Stimulated activated CD8-positive, alpha-beta memory T cell treated with anti-CD3 and anti-CD28 coated beads, Interleukin-7, amount 100 ng/mL, for 24 hours (primary cell): Measurements from ENCODE around the gene SDC3.

ENCODE experiments used
- DNase-seq: peaks from one replicate; pipeline ENCODE4 v3.0.0-alpha.2; 2020; ENCODE audit warnings: low read depth

Gene SDC3

DNA sequence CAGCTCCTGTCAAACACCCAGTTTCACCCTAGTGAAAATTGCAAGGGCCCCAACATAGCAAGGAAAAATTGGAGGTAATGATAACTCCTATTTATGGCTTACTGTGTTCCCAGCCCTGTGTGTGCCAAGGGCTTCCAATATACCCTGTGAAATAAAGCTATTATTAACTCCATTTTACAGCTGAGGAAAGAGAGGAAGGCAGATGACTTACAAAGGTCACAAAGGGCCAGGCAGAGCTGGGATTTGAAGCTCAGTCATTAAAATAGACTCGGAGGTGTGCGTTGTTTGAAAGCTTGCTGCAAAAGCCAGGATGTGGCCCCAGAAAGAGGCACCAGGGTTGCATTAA is 20.2 kb upstream of the SDC3 start:
- DNase-seq: no peak

- no peak for DNase-seq
Measured at GRCh38 chr1:30928171-30928570, 19.6 kb upstream of the SDC3 start.

DNA sequence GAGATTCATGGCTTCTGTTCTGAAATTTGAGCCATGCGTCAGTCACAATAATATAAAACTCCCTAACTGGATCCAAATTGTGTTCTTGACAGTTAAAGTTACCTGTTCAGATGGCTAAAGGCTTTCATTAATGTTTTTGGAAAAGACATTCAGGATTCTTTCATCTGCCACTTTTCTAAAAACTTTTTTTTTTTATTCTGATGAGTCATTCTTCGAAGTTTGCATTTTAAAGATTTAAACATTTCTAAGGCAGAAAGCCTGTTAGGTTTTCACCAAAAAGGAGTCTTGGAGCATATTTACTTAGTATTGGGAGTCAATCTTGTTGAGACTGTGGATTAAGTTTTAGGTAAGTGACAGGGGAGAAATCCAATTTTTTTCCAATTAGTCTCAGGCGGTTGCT is 18.9 kb upstream of the SDC3 start:
- DNase-seq: no peak

DNA sequence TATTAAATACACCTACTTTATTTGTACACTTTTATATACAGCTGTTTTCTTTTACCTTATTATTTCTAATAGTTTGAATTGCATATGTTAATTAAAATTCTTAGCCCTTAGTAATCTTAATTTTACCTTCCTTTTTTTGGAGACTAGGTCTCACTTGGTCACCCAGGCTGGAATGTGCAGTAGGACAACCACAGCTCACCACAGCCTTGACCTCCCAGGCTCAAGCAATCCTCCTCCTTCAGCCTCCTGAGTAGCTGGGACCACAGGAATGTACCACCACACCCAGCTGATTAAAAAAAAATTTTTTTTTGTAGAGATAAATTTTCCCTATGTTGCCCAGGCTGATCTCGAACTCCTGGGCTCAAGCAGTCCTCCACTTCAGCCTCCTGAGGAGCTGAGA is 15.0 kb upstream of the SDC3 start:
- DNase-seq: no peak

DNA sequence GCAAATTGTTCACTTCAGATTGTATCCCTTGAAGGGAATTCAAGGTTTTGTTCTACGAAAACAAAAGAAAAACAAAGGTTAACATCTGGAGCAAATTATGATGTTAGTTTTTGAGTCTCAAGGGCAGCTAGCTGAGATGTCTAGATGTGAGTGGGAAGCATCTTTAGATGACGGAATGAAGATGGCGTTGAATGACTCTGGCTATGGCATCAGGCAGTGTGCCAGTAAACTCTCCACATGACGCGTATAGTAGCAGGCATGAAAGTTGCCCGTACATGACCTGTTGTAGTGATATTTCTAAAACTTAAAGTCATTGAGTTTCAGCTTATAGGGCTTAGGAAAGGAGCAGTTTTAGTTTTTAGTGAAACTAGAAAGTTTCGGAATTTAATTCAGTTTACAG is 12.3 kb upstream of the SDC3 start:
- DNase-seq: no peak

GRCh38 chr1:30919025-30919881 is 10.7 kb upstream of the SDC3 start:
- no peak for DNase-seq

DNA sequence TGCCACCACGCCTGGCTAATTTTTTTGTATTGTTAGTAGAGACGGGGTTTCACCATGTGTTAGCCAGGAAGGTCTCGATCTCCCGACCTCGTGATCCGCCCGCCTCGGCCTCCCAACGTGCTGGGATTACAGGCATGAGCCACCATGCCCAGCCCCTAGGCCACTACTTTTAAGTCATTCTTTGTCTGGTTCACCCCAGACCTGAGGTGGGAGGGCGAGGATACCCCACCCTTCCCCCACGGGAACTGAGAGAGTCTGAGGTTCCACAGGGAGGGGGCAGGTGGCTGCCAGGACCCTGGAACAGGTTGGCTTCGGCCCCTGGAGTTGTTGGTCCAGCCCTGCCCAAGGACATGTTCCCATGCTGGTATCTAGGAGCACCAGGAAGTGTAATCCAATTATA is 7.7 kb upstream of the SDC3 start:
- DNase-seq: no peak

GRCh38 chr1:30915491-30916230 is 7.1 kb upstream of the SDC3 start:
- DNase-seq: no peak

DNA sequence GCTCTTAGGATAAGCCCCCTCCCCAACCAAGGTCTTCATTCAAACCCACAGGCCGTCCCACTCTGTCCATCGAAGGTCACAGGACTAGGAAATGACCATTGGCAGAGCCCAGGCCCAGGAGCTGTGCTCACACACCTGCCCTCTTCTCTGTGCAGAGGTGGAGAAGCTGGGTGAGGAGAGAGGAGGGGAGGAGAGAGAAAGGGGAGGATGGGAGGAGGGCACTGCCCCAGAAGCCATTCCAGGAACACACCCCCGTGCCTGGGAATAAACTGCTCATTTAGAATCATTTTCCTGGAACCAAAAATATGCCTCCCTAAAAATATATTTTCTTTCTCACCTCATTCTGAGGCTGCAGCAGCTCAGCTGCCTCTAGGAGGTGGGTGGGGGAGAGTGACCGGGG is 6.4 kb upstream of the SDC3 start:
- DNase-seq: no peak

GRCh38 chr1:30914587-30914922 is 6.0 kb upstream of the SDC3 start:
- DNase-seq: no peak

DNA sequence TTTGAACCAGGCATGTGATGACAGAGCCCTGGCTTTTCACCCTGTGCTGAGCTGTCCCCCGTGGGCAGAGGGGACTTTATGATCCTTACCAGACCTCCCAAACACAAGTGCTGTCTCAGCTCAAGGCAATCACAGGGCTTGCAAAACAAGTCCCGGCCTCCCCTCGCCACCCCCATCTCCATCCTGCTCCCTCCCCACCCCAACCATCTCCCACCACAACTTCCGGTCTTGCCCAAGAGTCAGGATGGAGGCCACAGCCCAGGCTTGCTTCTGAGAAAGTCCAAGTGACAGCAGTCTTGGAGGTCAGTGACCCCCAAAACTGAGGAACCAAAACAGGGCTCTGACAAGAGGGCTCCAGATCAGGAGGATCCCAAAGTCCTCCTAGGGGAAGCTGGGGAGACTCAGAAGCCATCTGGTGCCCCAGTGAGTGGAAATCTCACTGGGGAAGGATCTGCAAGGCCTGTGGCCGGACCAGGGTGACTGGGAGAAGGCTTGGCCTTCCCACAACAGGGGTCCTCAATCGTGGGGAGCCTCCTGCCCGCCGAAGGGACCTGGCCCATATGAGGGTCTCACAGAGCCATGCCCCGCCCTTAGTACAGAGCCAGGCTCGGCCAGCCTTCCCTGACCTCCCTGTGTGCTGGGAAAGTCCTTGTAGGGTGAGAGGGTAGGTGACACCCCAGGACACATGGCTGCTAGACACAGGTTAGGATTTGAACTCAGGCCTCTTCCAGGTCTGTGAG is 4.5 kb upstream of the SDC3 start:
- no peak for DNase-seq

GRCh38 chr1:30912224-30912623 is 3.7 kb upstream of the SDC3 start:
- DNase-seq: no peak

GRCh38 chr1:30911059-30911954 is 2.7 kb upstream of the SDC3 start:
- DNase-seq: peak; percentile 37

GRCh38 chr1:30909365-30910068 is 959 bp upstream of the SDC3 start:
- no peak for DNase-seq

GRCh38 chr1:30908316-30908695 is 252 bp downstream of the SDC3 start:
- no peak for DNase-seq

- no peak for DNase-seq
Measured at GRCh38 chr1:30907481-30908315, 860 bp downstream of the SDC3 start.

DNA sequence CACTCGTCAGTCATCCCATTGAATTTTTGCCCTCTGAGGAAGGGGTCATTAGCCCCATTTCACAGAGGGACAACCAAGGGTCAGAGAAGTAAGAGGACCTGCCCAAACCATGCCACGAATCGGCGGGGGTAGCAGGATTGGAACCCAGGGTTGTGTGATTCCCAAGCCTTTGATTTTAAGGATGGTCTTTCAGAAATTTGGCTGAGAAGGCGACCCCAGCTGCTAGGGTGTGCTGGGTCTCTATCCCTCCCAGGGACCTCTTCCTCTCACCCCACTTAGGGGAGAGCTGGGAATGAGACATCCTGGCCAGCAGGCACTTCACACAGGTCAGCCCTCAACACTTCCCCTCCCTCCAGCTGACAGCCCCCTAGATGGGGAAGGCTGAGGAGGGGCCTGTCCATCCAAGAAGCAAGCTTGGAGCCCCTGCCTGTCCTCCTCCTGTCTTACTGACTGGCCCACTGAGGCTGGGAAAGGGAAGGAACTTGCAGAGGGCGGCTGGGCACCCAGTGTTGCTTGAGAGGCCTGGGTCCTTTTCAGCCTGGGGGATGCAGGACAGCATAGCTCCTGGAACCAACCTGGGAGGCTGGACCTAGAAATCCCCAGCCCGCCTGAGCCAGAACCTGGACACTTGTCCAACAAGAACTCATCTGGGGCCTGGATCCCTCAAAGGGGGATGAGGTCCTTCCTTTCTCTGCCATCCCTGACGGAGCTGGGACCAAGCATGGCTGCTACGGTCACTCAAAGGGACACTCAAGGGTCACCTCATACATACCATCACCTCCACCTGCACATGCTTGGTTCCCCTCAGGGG is 1.7 kb downstream of the SDC3 start:
- DNase-seq: no peak

- DNase-seq: no peak
Measured at GRCh38 chr1:30905916-30906620, 2.5 kb downstream of the SDC3 start.

DNA sequence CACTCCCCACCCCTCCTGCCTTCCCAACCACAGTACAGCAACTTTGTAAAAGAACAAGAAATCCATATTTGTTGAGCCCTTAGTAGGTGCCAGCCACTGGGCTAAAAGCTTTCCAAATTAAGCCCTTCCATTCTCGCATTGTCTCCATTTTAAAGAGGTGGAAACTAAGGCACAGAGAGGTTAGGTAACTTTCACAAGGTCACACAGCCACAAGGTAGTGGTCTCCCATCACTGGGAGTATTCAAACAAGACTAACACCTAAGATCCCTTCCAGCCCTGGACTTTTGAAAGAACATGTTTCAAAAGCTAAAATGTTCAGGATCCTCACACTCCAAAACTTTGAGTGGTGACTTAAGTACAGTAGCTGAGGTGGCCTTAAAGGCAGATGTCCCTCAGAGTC is 3.2 kb downstream of the SDC3 start:
- DNase-seq: no peak
